ENCODE results near the gene NRP1.

Gene NRP1

DNA sequence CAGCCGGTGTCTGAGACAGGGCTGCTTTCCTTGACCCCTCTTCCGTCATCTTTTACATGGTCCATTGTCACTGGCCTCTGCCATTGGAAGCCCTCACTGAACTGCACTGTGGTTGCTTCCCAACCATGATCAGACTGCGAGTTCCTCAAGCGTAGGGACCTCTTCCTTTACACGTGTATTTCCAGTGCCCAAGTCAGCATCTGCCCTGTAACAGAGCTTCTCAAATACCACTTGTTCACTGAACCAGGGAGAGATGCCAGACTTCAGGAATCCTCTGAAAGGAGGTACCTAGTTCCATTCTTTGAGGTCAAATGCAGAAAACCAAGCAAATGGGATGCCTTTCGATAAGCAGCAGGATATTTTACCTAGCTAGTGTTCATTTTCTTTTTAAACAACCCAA, 145.1 kb downstream of the NRP1 start:
- ATAC-seq = no peak
- TF ChIP-seq ZNF70 (CRISPR knock-in tag; IDR thresholded peaks at IDR 0.05) (no peak), CSDC2 (CRISPR knock-in tag; IDR thresholded peaks at IDR 0.05) (no peak), TOX (CRISPR knock-in tag; IDR thresholded peaks at IDR 0.05; ENCODE audit: borderline replicate concordance) (no peak), RARB (CRISPR knock-in tag; IDR thresholded peaks at IDR 0.05) (no peak), TCF4 (CRISPR knock-in tag; IDR thresholded peaks at IDR 0.05; ENCODE audit: borderline replicate concordance) (no peak), GLIS3 (CRISPR knock-in tag; IDR thresholded peaks at IDR 0.05) (no peak), CSRNP3 (CRISPR knock-in tag; IDR thresholded peaks at IDR 0.05) (no peak), ZNF565 (CRISPR knock-in tag; conservative IDR thresholded peaks at IDR 0.05; ENCODE audit: low read depth) (no peak), OSR1 (CRISPR knock-in tag; IDR thresholded peaks at IDR 0.05) (no peak), ESRRG (CRISPR knock-in tag; IDR thresholded peaks at IDR 0.05) (no peak), PATZ1 (CRISPR knock-in tag; IDR thresholded peaks at IDR 0.05; ENCODE audit: borderline replicate concordance) (no peak)

DNA sequence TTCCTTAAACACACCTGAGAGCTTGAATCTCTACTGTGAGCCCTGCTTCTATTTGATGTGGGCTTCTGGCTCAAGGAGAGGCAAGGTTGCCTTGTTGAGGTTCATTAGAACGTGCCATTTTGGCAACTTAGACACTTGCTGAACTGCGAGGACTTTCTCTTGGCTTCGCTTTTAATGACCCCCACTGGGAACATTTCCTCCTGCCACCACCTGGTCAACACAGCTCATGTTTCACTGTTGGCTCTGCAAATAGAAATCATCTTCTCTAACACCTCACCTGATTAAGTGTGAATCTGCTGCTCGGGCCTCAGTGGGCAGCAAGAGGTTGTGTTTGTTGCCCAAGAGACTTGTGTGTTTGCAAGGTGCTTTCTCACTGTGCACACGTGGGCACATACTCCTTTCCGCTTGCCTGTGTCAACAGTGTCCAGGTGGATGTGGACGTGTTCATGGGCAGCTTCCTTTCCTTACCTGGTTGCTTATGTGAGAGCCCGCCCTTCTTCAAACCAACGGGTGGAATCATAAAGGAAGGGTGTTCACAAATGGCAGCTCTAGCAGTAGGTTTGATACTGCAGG, 147.0 kb downstream of the NRP1 start:
- no peak for ATAC-seq
- no peak for TF ChIP-seq OSR1 (CRISPR knock-in tag; IDR thresholded peaks at IDR 0.05)
- TF ChIP-seq ZC3H10 (CRISPR knock-in tag; IDR thresholded peaks at IDR 0.05) = no peak
- TF ChIP-seq RARB (CRISPR knock-in tag; IDR thresholded peaks at IDR 0.05) = no peak
- TF ChIP-seq CREB5 (CRISPR knock-in tag; IDR thresholded peaks at IDR 0.05; ENCODE audit: low read depth) = no peak
- no peak for TF ChIP-seq ZNF70 (CRISPR knock-in tag; IDR thresholded peaks at IDR 0.05)
- TF ChIP-seq ZNF8 (CRISPR knock-in tag; IDR thresholded peaks at IDR 0.05) = no peak
- TF ChIP-seq, protein P1, sequence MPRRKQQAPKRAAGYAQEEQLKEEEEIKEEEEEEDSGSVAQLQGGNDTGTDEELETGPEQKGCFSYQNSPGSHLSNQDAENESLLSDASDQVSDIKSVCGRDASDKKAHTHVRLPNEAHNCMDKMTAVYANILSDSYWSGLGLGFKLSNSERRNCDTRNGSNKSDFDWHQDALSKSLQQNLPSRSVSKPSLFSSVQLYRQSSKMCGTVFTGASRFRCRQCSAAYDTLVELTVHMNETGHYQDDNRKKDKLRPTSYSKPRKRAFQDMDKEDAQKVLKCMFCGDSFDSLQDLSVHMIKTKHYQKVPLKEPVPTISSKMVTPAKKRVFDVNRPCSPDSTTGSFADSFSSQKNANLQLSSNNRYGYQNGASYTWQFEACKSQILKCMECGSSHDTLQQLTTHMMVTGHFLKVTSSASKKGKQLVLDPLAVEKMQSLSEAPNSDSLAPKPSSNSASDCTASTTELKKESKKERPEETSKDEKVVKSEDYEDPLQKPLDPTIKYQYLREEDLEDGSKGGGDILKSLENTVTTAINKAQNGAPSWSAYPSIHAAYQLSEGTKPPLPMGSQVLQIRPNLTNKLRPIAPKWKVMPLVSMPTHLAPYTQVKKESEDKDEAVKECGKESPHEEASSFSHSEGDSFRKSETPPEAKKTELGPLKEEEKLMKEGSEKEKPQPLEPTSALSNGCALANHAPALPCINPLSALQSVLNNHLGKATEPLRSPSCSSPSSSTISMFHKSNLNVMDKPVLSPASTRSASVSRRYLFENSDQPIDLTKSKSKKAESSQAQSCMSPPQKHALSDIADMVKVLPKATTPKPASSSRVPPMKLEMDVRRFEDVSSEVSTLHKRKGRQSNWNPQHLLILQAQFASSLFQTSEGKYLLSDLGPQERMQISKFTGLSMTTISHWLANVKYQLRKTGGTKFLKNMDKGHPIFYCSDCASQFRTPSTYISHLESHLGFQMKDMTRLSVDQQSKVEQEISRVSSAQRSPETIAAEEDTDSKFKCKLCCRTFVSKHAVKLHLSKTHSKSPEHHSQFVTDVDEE (CRISPR knock-in tag; IDR thresholded peaks at IDR 0.05) = no peak
- TF ChIP-seq ZNF565 (CRISPR knock-in tag; conservative IDR thresholded peaks at IDR 0.05; ENCODE audit: low read depth) = no peak
- no peak for TF ChIP-seq SNAI2 (CRISPR knock-in tag; IDR thresholded peaks at IDR 0.05)
- TF ChIP-seq ZFP30 (CRISPR knock-in tag; IDR thresholded peaks at IDR 0.05) = no peak
- TF ChIP-seq TOX (CRISPR knock-in tag; IDR thresholded peaks at IDR 0.05; ENCODE audit: borderline replicate concordance) = no peak
- TF ChIP-seq PATZ1 (CRISPR knock-in tag; IDR thresholded peaks at IDR 0.05; ENCODE audit: borderline replicate concordance) = no peak
- no peak for TF ChIP-seq GLIS3 (CRISPR knock-in tag; IDR thresholded peaks at IDR 0.05)
- TF ChIP-seq ARNTL (CRISPR knock-in tag; IDR thresholded peaks at IDR 0.05; ENCODE audit: borderline replicate concordance, low read depth) = no peak
- TF ChIP-seq PPARA (CRISPR knock-in tag; IDR thresholded peaks at IDR 0.05; ENCODE audit: borderline replicate concordance) = no peak

- ATAC-seq = no peak
- no peak for TF ChIP-seq SNAI2 (CRISPR knock-in tag; IDR thresholded peaks at IDR 0.05)
- no peak for TF ChIP-seq ZNF565 (CRISPR knock-in tag; conservative IDR thresholded peaks at IDR 0.05; ENCODE audit: low read depth)
- TF ChIP-seq ISL1 (CRISPR knock-in tag; IDR thresholded peaks at IDR 0.05) = no peak
- TF ChIP-seq OSR1 (CRISPR knock-in tag; IDR thresholded peaks at IDR 0.05) = no peak
- TF ChIP-seq ESRRG (CRISPR knock-in tag; IDR thresholded peaks at IDR 0.05) = no peak
- TF ChIP-seq POU6F1 (CRISPR knock-in tag; IDR thresholded peaks at IDR 0.05; ENCODE audit: borderline replicate concordance, low read depth) = no peak
- TF ChIP-seq, protein P1 (CRISPR knock-in tag; IDR thresholded peaks at IDR 0.05) = no peak
- TF ChIP-seq BACH2 (CRISPR knock-in tag; IDR thresholded peaks at IDR 0.05; ENCODE audit: borderline replicate concordance) = no peak
- no peak for TF ChIP-seq ZFP3 (CRISPR knock-in tag; IDR thresholded peaks at IDR 0.05)
- TF ChIP-seq ZFP30 (CRISPR knock-in tag; IDR thresholded peaks at IDR 0.05) = no peak
Measured at GRCh38 chr10:33186150-33186549, 148.3 kb downstream of the NRP1 start.
